ENCODE results near the gene TANC1. TPM values are rescaled to one million over a fixed set of nuclear protein-coding genes. Genes with fewer than 3 reads are reported as not detected.
A peak's percentile ranks its signal among the peaks of the same experiment; 100 is the strongest.

Gene TANC1
- total RNA-seq, 1 donor from 2014 or later = 36.9 TPM

- no peak overlapping the region for H3K27ac Mint-ChIP-seq (ENCODE audit: unreplicated experiment)
- no peaks in the 10 kb centered on the region for H3K9me3 Mint-ChIP-seq (ENCODE audit: unreplicated experiment)
- TF ChIP-seq CTCF (IDR thresholded peaks at IDR 0.05) = no peak
- H3K27me3 Mint-ChIP-seq (ENCODE audit: unreplicated experiment) = no peaks in the 10 kb centered on the region
- peaks cover 8% of the 10 kb centered on the region for H3K36me3 Mint-ChIP-seq (ENCODE audit: unreplicated experiment)
- H3K4me1 Mint-ChIP-seq (ENCODE audit: unreplicated experiment) = peaks cover 15% of the 10 kb centered on the region
- DNase-seq (ENCODE audit: extremely low spot score, unreplicated experiment) = no peak
- no peak overlapping the region for H3K4me3 Mint-ChIP-seq (ENCODE audit: unreplicated experiment)
Measured at GRCh38 chr2:159109517-159109916, 141.1 kb downstream of the TANC1 start.

- no peak for TF ChIP-seq CTCF (IDR thresholded peaks at IDR 0.05)
- peaks cover 20% of the 10 kb centered on the region for H3K4me1 Mint-ChIP-seq (ENCODE audit: unreplicated experiment)
- peaks cover 10% of the 10 kb centered on the region for H3K36me3 Mint-ChIP-seq (ENCODE audit: unreplicated experiment)
- DNase-seq (ENCODE audit: extremely low spot score, unreplicated experiment) = no peak
- H3K27me3 Mint-ChIP-seq (ENCODE audit: unreplicated experiment) = no peaks in the 10 kb centered on the region
- H3K4me3 Mint-ChIP-seq (ENCODE audit: unreplicated experiment) = no peak overlapping the region
- no peaks in the 10 kb centered on the region for H3K9me3 Mint-ChIP-seq (ENCODE audit: unreplicated experiment)
- peak overlapping the region; percentile 56 for H3K27ac Mint-ChIP-seq (ENCODE audit: unreplicated experiment)
Measured at GRCh38 chr2:159110784-159111183, 142.3 kb downstream of the TANC1 start.

- Mint-ChIP-seq H3K36me3 (ENCODE audit: unreplicated experiment) (peaks cover 12% of the 10 kb centered on the region), H3K4me1 (ENCODE audit: unreplicated experiment) (peaks cover 16% of the 10 kb centered on the region), H3K27ac (ENCODE audit: unreplicated experiment) (no peak overlapping the region), H3K4me3 (ENCODE audit: unreplicated experiment) (no peak overlapping the region), H3K9me3 (ENCODE audit: unreplicated experiment) (no peaks in the 10 kb centered on the region), H3K27me3 (ENCODE audit: unreplicated experiment) (no peaks in the 10 kb centered on the region)
- DNase-seq (ENCODE audit: extremely low spot score, unreplicated experiment) = no peak
- TF ChIP-seq CTCF (IDR thresholded peaks at IDR 0.05) = no peak
Measured at GRCh38 chr2:159111346-159111927, 143.0 kb downstream of the TANC1 start.

GRCh38 chr2:159114835-159115234 lies 146.4 kb downstream of the TANC1 start:
- Mint-ChIP-seq H3K36me3 (ENCODE audit: unreplicated experiment) (peaks cover 6% of the 10 kb centered on the region), H3K27ac (ENCODE audit: unreplicated experiment) (no peak overlapping the region), H3K27me3 (ENCODE audit: unreplicated experiment) (no peaks in the 10 kb centered on the region), H3K4me1 (ENCODE audit: unreplicated experiment) (peaks cover 20% of the 10 kb centered on the region), H3K4me3 (ENCODE audit: unreplicated experiment) (no peak overlapping the region), H3K9me3 (ENCODE audit: unreplicated experiment) (no peaks in the 10 kb centered on the region)
- no peak for DNase-seq (ENCODE audit: extremely low spot score, unreplicated experiment)
- TF ChIP-seq CTCF (IDR thresholded peaks at IDR 0.05) = no peak

GRCh38 chr2:159116922-159117321 lies 148.5 kb downstream of the TANC1 start:
- TF ChIP-seq CTCF (IDR thresholded peaks at IDR 0.05) = no peak
- Mint-ChIP-seq H3K4me3 (ENCODE audit: unreplicated experiment) (no peak overlapping the region), H3K9me3 (ENCODE audit: unreplicated experiment) (no peaks in the 10 kb centered on the region), H3K27ac (ENCODE audit: unreplicated experiment) (no peak overlapping the region), H3K4me1 (ENCODE audit: unreplicated experiment) (peaks cover 13% of the 10 kb centered on the region), H3K27me3 (ENCODE audit: unreplicated experiment) (no peaks in the 10 kb centered on the region), H3K36me3 (ENCODE audit: unreplicated experiment) (peaks cover 6% of the 10 kb centered on the region)
- DNase-seq (ENCODE audit: extremely low spot score, unreplicated experiment) = no peak
